IMR-90 (cell line): ENCODE results near the gene MTOR. TPM values are rescaled to one million over a fixed set of nuclear protein-coding genes. Genes with fewer than 3 reads are reported as not detected.

ENCODE experiments used
- ATAC-seq: fragments of 200-7000 bp; cut with Tn5 transposase; 2 replicates; pipeline ENCODE4 v1.9.1; 2020; ENCODE audit warnings: low read depth, mild to moderate bottlenecking, moderate library complexity
- BruUV-seq: library from RNA; stranded (reverse); fragments of 400-500 nt; replicated peaks from 2 replicates; lab custom pipeline; 2021; lab: Mats Ljungman, UMichigan
- CTCF ChIA-PET: fragments of 300-600 bp; formaldehyde crosslinking; extraction: SDS; loops from one replicate; lab custom pipeline; 2021; ENCODE audit warnings: antibody characterized with exemption; lab: Yijun Ruan, JAX
- POLR2A ChIA-PET: fragments of 300-600 bp; sonication (Branson Sonifier 250); formaldehyde crosslinking; loops from one replicate; lab custom pipeline; 2022; ENCODE audit warnings: antibody characterized with exemption; ENCODE audit not compliant: unreplicated experiment; lab: Charles Lee
- DNase-seq: peaks from one replicate; pipeline ENCODE4 v3.0.0; 2013
- H2AFZ ChIP-seq: replicated peaks from 2 replicates; pipeline ENCODE3; 2013; ENCODE audit warnings: low read length, mild to moderate bottlenecking; ENCODE audit not compliant: poor library complexity
- H2AK5ac ChIP-seq: 2 replicates; pipeline ENCODE4 v1.6.1; 2013; ENCODE audit warnings: low read depth, low read length, inconsistent platforms
- H2AK9ac ChIP-seq: replicated peaks from 2 replicates; pipeline ENCODE3; 2013; ENCODE audit warnings: mild to moderate bottlenecking, low read depth, low read length, moderate library complexity; ENCODE audit not compliant: poor library complexity
- H2BK120ac ChIP-seq: 2 replicates; pipeline ENCODE4 v1.6.1; 2013; ENCODE audit warnings: low read depth, low read length, inconsistent platforms
- H2BK15ac ChIP-seq: 3 replicates; pipeline ENCODE4 v1.6.1; 2013; ENCODE audit warnings: low read depth, low read length, inconsistent platforms
- H2BK20ac ChIP-seq: 2 replicates; pipeline ENCODE4 v1.6.1; 2013; ENCODE audit warnings: low read depth, mild to moderate bottlenecking, inconsistent platforms, low read length, moderate library complexity
- H2BK5ac ChIP-seq: 2 replicates; pipeline ENCODE4 v1.6.1; 2013; ENCODE audit warnings: mild to moderate bottlenecking, low read depth, low read length, inconsistent platforms; ENCODE audit not compliant: poor library complexity, severe bottlenecking
- H3K14ac ChIP-seq: replicated peaks from 2 replicates; pipeline ENCODE4 v1.6.1; 2013; ENCODE audit warnings: low read depth, low read length, inconsistent platforms
- H3K18ac ChIP-seq: 2 replicates; pipeline ENCODE4 v1.6.1; 2013; ENCODE audit warnings: low read depth, low read length, control low read depth
- H3K23ac ChIP-seq: 2 replicates; pipeline ENCODE4 v1.6.1; 2013; ENCODE audit warnings: low read depth, low read length, inconsistent platforms
- H3K27ac ChIP-seq: 2 replicates; pipeline ENCODE4 v1.5.1; 2013; ENCODE audit warnings: mild to moderate bottlenecking, control low read depth, low read length; ENCODE audit not compliant: insufficient read depth
- H3K27me3 ChIP-seq: 2 replicates; pipeline ENCODE4 v1.6.1; 2013; ENCODE audit warnings: low read length; ENCODE audit not compliant: control insufficient read depth, insufficient read depth
- H3K36me3 ChIP-seq: 2 replicates; pipeline ENCODE4 v1.6.1; 2013; ENCODE audit warnings: low read length, mixed read lengths; ENCODE audit not compliant: control insufficient read depth, insufficient read depth
- H3K4ac ChIP-seq: 2 replicates; pipeline ENCODE4 v1.6.1; 2013; ENCODE audit warnings: low read depth, low read length, inconsistent platforms
- H3K4me1 ChIP-seq: 2 replicates; pipeline ENCODE4 v1.6.1; 2013; ENCODE audit warnings: low read length, mixed read lengths; ENCODE audit not compliant: control insufficient read depth, insufficient read depth
- H3K4me2 ChIP-seq: 2 replicates; pipeline ENCODE4 v1.6.1; 2013; ENCODE audit warnings: low read depth, mild to moderate bottlenecking, control low read depth, low read length, moderate library complexity
- H3K4me3 ChIP-seq: 2 replicates; pipeline ENCODE4 v1.5.1; 2013; ENCODE audit warnings: low read depth, mild to moderate bottlenecking, control low read depth, low read length, moderate library complexity; ENCODE audit not compliant: insufficient read depth
- H3K56ac ChIP-seq: 2 replicates; pipeline ENCODE4 v1.6.1; 2013; ENCODE audit warnings: low read length, inconsistent platforms; ENCODE audit not compliant: insufficient read depth; ENCODE audit errors: extremely low read depth
- H3K79me1 ChIP-seq, 2 experiments: 2 replicates each; pipeline ENCODE4 v1.6.1; 2013; ENCODE audit warnings: low read length in 2 of 2, inconsistent platforms in 1 of 2, low read depth in 1 of 2
- H3K9ac ChIP-seq: 2 replicates; pipeline ENCODE4 v1.6.1; 2013; ENCODE audit warnings: low read depth, low read length, control low read depth
- H3K9me1 ChIP-seq: 2 replicates; pipeline ENCODE4 v1.6.1; 2013; ENCODE audit warnings: low read length, inconsistent platforms; ENCODE audit not compliant: insufficient read depth
- H3K9me3 ChIP-seq: 2 replicates; pipeline ENCODE4 v1.6.1; 2013; ENCODE audit warnings: low read length; ENCODE audit not compliant: control insufficient read depth, insufficient read depth
- H4K20me1 ChIP-seq: 2 replicates; pipeline ENCODE4 v1.6.1; 2013; ENCODE audit warnings: low read length, inconsistent platforms; ENCODE audit not compliant: insufficient read depth
- H4K5ac ChIP-seq: 2 replicates; pipeline ENCODE4 v1.6.1; 2013; ENCODE audit warnings: mild to moderate bottlenecking, low read depth, low read length, control low read depth
- H4K8ac ChIP-seq, 2 experiments: 2 replicates each; pipeline ENCODE4 v1.6.1; 2013; ENCODE audit warnings: low read depth in 2 of 2, low read length in 2 of 2, control low read depth in 1 of 2, inconsistent platforms in 1 of 2
- H4K91ac ChIP-seq: 2 replicates; pipeline ENCODE4 v1.6.1; 2013; ENCODE audit warnings: low read depth, low read length, inconsistent platforms; ENCODE audit not compliant: insufficient read depth
- CEBPB ChIP-seq: IDR thresholded peaks from 2 replicates; pipeline ENCODE4 v1.6.1; 2012; ENCODE audit warnings: low read depth, low read length, improper control_type of control experiment
- NFE2L2 ChIP-seq: fragments of 150-350 bp; IDR thresholded peaks from 2 replicates; pipeline ENCODE4 v1.6.1; 2016; ENCODE audit warnings: low read depth, mild to moderate bottlenecking, low read length
- whole genome bisulfite sequencing, 2 experiments: methylation state at CpG; one replicate each; pipeline versions ENCODE4 v1.1.5 to v1.1.7; 2013; ENCODE audit warnings: missing lambda C conversion rate in 2 of 2; ENCODE audit not compliant: insufficient read length in 1 of 2; ENCODE audit errors: extremely low coverage in 2 of 2; 5-methylcytosine and 5-hydroxymethylcytosine counted together
- dilution Hi-C: fragments of 300-500 bp; cut with HindIII; formaldehyde crosslinking; loops from one replicate; pipeline ENCODE4 v1.14.3; 2018; ENCODE audit warnings: low sequenced_read_pairs; ENCODE audit not compliant: unreplicated experiment
- in situ Hi-C: fragments of 300-500 bp; cut with MboI; formaldehyde crosslinking; loops from 3 replicates; pipeline ENCODE4 v1.14.3; 2019; ENCODE audit warnings: low sequenced_read_pairs, inconsistent platforms, mixed read lengths
- intact Hi-C: fragments of 100-400 bp; cut with micrococcal nuclease; formaldehyde crosslinking; loops from 2 replicates; pipeline ENCODE4 v1.10.0; 2022
- polyA plus RNA-seq, 3 experiments: library from polyadenylated mRNA; depleted of rRNA; stranded (reverse); fragments of >200 nt; gene quantifications; 2 replicates each; pipeline ENCODE4 v1.2.3, GENCODE V29; 2012; ENCODE audit warnings: low replicate concordance in 1 of 3
- total RNA-seq: library from RNA; depleted of rRNA; stranded (reverse); fragments of >200 nt; gene quantifications from 2 replicates; pipeline ENCODE4 v1.2.3, GENCODE V29; 2012
- TF ChIP-seq, protein P1 (sequence below): conservative IDR thresholded peaks from 2 replicates; pipeline ENCODE4 v1.5.1; 2012; ENCODE audit warnings: mild to moderate bottlenecking, low read depth, low read length, improper control_type of control experiment
- TF ChIP-seq, protein P2 (sequence below): fragments of 150-350 bp; IDR thresholded peaks from 2 replicates; pipeline ENCODE4 v1.6.1; 2017; ENCODE audit warnings: mild to moderate bottlenecking, antibody characterized with exemption, low read length, low read depth

The MTOR gene
- total and polyA plus RNA-seq, 2 of the 4 experiments (the other 2 are of a cell fraction): 19.2 to 36.7 TPM

DNA sequence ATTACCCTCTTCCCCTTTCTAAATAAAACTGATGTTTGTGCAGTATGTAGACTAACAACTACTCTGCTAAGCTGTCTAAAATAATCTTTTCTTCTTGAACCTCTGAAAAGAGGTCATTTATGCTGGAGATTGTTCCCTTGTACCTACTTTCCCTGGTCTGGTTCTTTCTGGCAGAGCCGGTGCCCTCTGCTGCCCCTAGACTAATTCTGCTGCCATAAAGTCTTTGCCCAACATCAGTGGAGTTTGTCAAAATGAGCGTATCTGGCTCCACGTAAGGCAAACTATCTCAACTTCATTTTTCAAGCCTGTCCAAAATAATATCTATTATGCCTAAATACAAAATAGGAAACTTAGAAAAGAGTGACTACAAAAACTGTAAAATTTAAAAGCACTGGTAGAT, 104.1 kb downstream of the MTOR start:
- Histone ChIP-seq H3K9me1 (peaks cover 13% of the 10 kb centered on the region; the same call in 1 of the 2 replicates), H4K20me1 (peaks cover 4% of the 10 kb centered on the region; the same call in 1 of the 2 replicates), H3K4me3 (no peak overlapping the region), H4K8ac (peak overlapping the region in 1 of 2 experiments; percentile 44; a peak in 1 of 4 replicates), H3K4me1 (peaks cover 13% of the 10 kb centered on the region), H3K79me1 (peaks cover 5 to 10% of the 10 kb centered on the region in 2 experiments; a peak in 3 of 4 replicates), H3K36me3 (peaks cover 5% of the 10 kb centered on the region), H2BK20ac (peak overlapping the region; percentile 6; the same call in 1 of the 2 replicates), H2BK5ac (peak overlapping the region; percentile 80), H2AK5ac (0 out of 2 replicates have a peak overlapping the region, but pooled peaks have one; percentile 23), H4K5ac (peak overlapping the region; percentile 21; the same call in 1 of the 2 replicates), H3K4me2 (peak overlapping the region; percentile 41; the same call in 1 of the 2 replicates), H2BK15ac (no peak overlapping the region), H3K9me3 (no peaks in the 10 kb centered on the region), H3K18ac (peak overlapping the region; percentile 54), H4K91ac (0 out of 2 replicates have a peak overlapping the region, but pooled peaks have one; percentile 12), H3K27ac (peak overlapping the region; percentile 81), H3K56ac (no peak overlapping the region), H3K4ac (peak overlapping the region; percentile 65), H3K27me3 (no peaks in the 10 kb centered on the region), H3K23ac (0 out of 2 replicates have a peak overlapping the region, but pooled peaks have one; percentile 10), H2AFZ (no peak overlapping the region), H3K14ac (peak overlapping the region; percentile 60; the same call in 1 of the 2 replicates), H2AK9ac (no peak overlapping the region), H2BK120ac (peak overlapping the region; percentile 50; the same call in 1 of the 2 replicates), H3K9ac (peak overlapping the region; percentile 26; the same call in 1 of the 2 replicates)
- no peak for TF ChIP-seq CEBPB
- no peak for TF ChIP-seq NFE2L2
- TF ChIP-seq, protein P1, sequence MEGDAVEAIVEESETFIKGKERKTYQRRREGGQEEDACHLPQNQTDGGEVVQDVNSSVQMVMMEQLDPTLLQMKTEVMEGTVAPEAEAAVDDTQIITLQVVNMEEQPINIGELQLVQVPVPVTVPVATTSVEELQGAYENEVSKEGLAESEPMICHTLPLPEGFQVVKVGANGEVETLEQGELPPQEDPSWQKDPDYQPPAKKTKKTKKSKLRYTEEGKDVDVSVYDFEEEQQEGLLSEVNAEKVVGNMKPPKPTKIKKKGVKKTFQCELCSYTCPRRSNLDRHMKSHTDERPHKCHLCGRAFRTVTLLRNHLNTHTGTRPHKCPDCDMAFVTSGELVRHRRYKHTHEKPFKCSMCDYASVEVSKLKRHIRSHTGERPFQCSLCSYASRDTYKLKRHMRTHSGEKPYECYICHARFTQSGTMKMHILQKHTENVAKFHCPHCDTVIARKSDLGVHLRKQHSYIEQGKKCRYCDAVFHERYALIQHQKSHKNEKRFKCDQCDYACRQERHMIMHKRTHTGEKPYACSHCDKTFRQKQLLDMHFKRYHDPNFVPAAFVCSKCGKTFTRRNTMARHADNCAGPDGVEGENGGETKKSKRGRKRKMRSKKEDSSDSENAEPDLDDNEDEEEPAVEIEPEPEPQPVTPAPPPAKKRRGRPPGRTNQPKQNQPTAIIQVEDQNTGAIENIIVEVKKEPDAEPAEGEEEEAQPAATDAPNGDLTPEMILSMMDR: no peak
- TF ChIP-seq, protein P2, sequence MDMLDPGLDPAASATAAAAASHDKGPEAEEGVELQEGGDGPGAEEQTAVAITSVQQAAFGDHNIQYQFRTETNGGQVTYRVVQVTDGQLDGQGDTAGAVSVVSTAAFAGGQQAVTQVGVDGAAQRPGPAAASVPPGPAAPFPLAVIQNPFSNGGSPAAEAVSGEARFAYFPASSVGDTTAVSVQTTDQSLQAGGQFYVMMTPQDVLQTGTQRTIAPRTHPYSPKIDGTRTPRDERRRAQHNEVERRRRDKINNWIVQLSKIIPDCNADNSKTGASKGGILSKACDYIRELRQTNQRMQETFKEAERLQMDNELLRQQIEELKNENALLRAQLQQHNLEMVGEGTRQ: no peak
- ATAC-seq: peak; percentile 40
- ChIA-PET POLR2A (no interaction called here), CTCF (interaction anchor here (0.6 to 1.0 kb wide), 2 partner anchors 24 to 712 kb away, joined by 3 to 4 read pairs; no protein-coding TSS in a partner anchor)
- BruUV-seq: no TSS peak
- intact Hi-C loops (no loop called here), dilution Hi-C loops (no loop called here), in situ Hi-C loops (no loop called here)
- no peak for DNase-seq
- 86% methylated on average over 1 of the region's 3 CpGs; no CpG with 5 or more reads in 1 of the 2 experiments for WGBS, 2 experiments
